KOPT-K1 (cell line): ENCODE data around the gene PKNOX2.

Experiments used
- H3K27ac ChIP-seq: fragments of 200-600 bp; sonication (generic); 2 replicates; pipeline ENCODE4 v1.5.1; 2016; ENCODE audit warnings: antibody characterized with exemption, mild to moderate bottlenecking, low read depth, low read length; ENCODE audit not compliant: poor library complexity, severe bottlenecking
- H3K36me3 ChIP-seq: fragments of 200-600 bp; sonication (generic); 2 replicates; pipeline ENCODE4 v1.5.1; 2017; ENCODE audit warnings: antibody characterized with exemption, mild to moderate bottlenecking, low read length, moderate library complexity; ENCODE audit not compliant: insufficient read depth
- H3K9me3 ChIP-seq: fragments of 200-600 bp; sonication (generic); 2 replicates; pipeline ENCODE4 v1.5.1; 2017; ENCODE audit warnings: antibody characterized with exemption, low read length, mild to moderate bottlenecking; ENCODE audit not compliant: insufficient read depth, poor library complexity, severe bottlenecking

The PKNOX2 gene

DNA sequence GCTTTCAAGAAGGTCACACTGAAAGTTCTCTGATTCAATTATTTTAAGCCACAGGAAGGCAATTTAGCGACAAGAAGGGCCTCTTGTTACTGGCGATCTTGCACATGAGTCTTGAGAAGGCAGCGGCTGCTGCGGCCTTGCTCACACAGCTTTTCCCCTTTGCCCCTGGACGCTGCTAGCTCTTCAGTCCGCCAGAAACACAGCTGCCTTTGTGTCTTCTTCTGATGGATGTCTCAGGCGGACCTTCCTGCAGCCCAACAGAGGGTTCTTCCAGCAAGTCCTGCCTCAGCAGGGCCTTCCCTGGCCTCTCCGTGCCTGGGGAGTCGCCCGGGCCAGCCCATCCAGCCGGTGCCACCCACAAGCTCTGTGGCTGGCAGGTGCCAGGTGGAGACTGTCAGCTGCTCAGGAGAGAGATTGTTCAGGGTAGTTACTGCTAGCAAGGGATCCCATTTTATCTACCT lies 59.4 kb downstream of the PKNOX2 start:
- H3K9me3 ChIP-seq, result no peaks in the 10 kb centered on the region
- no peaks in the 10 kb centered on the region for H3K36me3 ChIP-seq
- H3K27ac ChIP-seq, result no peak overlapping the region

DNA sequence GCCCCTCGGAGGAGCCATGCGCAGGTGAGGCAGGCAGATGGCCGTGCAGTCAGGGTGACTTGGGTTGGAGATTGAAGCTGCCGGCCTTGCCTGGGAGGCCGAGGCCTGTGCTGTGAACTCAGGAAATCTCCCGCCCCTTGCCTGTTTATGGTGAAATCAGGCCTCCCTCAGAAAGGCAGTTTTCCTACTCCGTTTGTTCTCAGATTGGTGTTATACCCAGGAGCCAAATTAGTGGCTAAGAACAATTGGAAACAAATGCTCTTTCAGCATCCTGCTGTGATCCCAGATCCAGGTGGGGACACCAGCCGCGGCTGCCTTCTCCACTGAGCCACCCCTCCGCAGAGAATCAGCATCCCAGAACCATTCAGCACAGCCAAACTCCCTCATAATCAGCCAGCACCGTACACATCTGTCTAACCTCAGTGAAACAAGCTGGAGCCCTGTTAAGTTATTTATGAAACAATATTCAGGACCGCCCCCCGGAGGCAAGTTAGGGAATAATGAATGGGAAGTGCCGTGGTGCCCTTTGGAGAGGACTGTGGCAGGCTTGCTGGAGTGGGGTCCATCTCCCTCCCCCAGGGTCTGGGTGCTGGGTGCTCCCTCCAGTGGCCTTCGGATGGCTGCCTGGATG lies 60.0 kb downstream of the PKNOX2 start:
- no peaks in the 10 kb centered on the region for H3K36me3 ChIP-seq
- no peak overlapping the region for H3K27ac ChIP-seq
- H3K9me3 ChIP-seq, result no peaks in the 10 kb centered on the region

DNA sequence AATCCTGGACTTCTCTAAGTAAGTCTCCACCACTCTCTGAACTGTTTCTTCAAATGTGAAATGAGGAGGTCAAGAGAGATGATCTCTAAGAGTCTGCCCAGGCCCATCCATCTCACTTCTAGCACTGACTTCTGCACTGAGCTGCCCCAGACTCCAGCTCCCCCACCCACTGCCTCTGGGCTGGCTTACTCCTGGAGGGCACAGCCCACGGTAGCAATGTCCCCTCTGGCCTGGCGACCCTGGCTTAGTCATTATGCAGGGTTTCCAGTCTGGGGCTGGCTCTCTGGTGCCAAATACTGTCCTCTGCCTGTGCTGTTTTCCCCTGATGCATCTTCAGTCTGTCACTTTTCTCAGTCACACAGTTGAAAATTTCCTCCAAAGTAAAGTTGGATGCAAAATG lies 60.9 kb downstream of the PKNOX2 start:
- Histone ChIP-seq H3K27ac (no peak overlapping the region), H3K36me3 (no peaks in the 10 kb centered on the region), H3K9me3 (no peaks in the 10 kb centered on the region)

DNA sequence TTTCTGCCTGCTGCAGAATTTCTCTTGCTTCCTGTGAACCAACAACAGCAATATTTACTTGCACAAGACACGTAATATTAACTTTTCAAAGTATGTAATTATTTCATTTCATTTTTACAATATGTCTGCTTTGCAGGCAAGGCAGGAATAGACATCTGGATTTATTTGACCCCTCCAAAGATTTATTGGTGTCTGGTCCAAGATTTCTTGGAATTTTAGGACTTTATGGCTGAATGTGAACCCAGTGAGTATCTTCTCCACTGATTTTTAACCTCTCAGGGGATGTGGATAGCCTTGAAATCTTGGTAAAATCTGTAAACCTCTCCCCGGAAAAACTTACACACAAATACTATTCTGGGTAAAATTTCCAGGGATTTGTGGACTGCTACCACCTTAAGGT lies 61.5 kb downstream of the PKNOX2 start:
- H3K9me3 ChIP-seq, result no peaks in the 10 kb centered on the region
- no peaks in the 10 kb centered on the region for H3K36me3 ChIP-seq

DNA sequence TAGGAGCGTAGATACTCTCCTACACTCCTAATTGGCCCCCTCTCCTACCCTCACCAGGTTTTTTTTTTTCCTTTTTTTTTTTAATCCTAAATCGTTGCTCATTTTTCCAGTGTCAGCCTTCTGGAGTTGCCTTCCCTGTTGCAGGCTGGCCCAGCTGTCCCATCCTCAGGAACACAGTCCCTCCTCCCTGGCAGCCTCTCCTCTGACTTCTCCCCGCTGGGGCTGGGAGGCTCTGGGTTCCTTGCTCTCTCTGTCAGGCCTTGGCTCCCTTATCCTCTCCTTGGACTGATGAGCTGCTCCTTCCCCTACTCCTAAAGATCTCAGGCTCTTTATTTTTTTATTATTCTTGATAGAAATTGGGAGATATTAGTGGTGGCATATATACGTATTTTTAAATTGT lies 62.2 kb downstream of the PKNOX2 start:
- Histone ChIP-seq H3K27ac (no peak overlapping the region), H3K36me3 (no peaks in the 10 kb centered on the region), H3K9me3 (no peaks in the 10 kb centered on the region)

More for the DNA sequence above, 61.5 kb downstream of the PKNOX2 start:
- H3K27ac ChIP-seq, result no peak overlapping the region

DNA sequence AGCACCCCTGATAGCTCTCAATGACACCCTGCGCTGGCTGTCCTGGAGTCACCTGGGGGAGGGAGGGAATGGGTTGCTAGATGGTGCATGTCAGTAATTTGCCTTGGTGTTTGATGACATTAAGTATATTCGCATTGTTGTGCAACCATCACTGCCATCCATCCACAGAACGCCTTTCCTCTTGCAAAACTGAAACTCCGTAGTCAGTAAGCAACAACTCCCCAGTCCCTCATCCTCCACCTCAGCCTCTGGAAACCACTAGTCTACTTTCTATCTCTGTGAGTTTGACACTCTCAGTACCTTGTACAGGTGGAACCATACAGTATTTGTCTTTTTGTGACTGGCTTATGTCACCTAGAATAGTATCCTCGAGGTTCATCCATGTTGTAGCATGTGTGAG lies 62.6 kb downstream of the PKNOX2 start:
- no peaks in the 10 kb centered on the region for H3K9me3 ChIP-seq
- H3K36me3 ChIP-seq, result no peaks in the 10 kb centered on the region
- no peak overlapping the region for H3K27ac ChIP-seq

DNA sequence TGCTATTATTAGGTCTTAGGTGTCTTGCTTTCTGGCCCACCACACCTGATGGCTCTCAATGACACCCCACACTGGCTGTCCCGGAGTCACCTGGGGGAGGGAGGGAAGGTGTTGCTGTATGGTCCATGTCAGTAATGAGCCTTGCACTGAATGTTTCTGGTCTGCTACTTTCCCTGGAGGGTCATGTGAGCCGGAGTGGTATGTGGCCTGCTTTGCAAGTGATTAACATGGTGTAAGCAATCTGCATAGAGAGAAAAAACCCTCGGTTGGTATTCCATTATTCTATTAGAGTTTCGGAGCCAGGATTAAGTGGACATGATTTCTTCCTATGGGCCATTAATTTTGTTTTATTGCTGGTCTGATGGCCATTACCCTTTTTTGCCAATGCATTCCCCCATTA lies 63.9 kb downstream of the PKNOX2 start:
- Histone ChIP-seq H3K9me3 (no peaks in the 10 kb centered on the region), H3K36me3 (no peaks in the 10 kb centered on the region), H3K27ac (no peak overlapping the region)

DNA sequence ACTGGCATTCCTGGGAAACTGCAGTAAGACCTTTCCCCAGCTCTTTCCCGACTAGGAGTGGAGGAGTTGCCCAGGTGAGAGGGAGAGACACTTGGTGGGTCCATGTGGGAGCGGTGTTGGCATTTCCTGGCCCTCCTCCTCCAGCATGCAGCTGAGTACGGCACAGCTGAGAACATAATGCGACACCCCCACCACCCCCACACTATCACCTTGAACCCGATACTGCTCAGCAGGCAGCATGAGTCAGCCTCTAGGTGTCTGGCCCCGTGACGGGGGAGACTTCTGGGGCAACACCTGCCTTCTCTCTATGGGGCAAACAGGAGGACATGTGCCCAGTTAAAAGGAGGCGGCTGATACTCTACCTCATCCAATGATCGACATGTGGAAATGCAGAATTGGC lies 64.4 kb downstream of the PKNOX2 start:
- Histone ChIP-seq H3K9me3 (no peaks in the 10 kb centered on the region), H3K36me3 (no peaks in the 10 kb centered on the region), H3K27ac (no peak overlapping the region)

DNA sequence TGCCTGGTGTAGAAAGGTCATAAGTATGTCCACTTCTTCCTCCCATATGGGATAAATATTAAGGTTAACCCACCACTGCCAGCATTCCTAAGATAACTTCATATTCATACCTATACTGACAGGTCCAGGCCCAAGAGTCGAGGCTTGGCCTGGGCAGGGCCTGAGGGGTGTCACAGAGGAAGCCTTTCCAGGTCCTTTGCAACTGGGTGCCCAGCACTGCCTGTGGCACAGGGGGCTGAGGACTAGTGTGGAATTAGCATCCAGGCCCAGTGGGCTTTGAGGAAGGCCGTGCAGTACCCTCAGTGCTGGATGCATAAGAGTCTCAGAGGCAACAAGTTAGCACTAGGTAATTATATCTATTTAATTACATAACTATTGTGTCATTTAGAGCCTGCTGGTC lies 65.4 kb downstream of the PKNOX2 start:
- Histone ChIP-seq H3K36me3 (no peaks in the 10 kb centered on the region), H3K27ac (no peak overlapping the region), H3K9me3 (no peaks in the 10 kb centered on the region)

DNA sequence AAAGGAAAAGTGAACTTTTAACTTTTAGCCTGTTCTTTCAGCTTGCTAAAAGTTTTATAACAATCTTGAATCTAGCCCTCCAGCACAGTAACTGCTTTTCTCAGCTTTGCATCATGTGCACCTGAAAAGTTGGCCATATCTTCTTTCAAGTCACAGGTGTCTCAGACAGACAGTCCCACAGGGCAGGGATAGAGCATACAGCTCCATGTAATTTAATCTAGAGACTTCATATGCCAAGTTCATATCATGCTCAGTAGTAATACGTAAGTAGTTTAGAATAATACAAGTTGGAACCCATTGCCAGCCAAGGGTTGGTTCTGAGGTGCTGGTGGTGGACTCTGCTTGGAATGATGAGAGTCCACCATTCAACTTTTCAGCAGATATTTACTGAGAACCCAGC lies 68.6 kb downstream of the PKNOX2 start:
- H3K36me3 ChIP-seq, result no peaks in the 10 kb centered on the region
- no peaks in the 10 kb centered on the region for H3K9me3 ChIP-seq
- no peak overlapping the region for H3K27ac ChIP-seq

DNA sequence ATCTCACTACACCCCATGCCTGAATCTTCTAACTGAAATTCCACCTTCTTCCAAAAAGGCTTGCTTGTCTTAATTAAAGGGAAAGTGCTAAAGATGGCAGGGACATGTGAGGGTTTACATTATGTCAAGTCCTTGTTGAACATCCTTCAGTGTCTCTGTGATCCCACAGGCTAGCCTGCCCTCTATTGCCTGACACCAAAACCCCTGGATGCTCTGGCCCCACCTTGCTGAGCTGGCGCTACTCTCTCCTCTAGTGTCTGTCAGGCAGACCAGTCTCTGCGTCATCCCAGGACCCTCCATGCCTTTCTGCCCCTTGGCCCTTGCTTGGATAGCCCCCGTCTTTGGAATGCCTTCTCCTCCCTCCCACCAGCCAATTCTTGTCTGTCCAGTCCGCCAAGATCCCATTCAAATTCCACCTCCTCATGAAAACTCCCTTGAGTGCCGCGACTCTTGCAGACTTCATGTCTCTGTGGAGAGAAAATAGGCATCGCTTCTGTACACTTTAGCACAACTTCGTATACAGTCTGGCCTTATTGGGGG lies 69.3 kb downstream of the PKNOX2 start:
- H3K9me3 ChIP-seq, result no peaks in the 10 kb centered on the region
- no peak overlapping the region for H3K27ac ChIP-seq
- no peaks in the 10 kb centered on the region for H3K36me3 ChIP-seq

DNA sequence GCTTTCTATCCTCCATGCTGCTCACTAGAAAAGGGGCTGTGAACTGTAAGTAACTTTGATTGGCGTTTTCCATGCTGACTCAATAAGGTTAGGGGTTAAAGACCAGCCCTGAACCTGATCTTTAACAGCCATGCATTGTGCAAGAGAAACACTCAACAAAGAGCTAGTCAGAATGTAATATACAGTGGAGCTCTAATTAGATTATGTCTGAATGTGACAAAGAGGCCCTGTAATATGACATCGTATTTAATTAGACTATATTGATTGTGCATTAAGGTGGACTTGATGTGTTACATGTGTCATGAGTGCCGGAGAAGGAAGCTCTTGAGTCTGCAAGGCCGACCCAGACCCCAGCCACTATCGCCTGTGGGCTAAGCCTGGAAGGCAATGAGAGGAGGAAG lies 70.5 kb downstream of the PKNOX2 start:
- no peaks in the 10 kb centered on the region for H3K36me3 ChIP-seq
- H3K27ac ChIP-seq, result no peak overlapping the region
- H3K9me3 ChIP-seq, result no peaks in the 10 kb centered on the region

DNA sequence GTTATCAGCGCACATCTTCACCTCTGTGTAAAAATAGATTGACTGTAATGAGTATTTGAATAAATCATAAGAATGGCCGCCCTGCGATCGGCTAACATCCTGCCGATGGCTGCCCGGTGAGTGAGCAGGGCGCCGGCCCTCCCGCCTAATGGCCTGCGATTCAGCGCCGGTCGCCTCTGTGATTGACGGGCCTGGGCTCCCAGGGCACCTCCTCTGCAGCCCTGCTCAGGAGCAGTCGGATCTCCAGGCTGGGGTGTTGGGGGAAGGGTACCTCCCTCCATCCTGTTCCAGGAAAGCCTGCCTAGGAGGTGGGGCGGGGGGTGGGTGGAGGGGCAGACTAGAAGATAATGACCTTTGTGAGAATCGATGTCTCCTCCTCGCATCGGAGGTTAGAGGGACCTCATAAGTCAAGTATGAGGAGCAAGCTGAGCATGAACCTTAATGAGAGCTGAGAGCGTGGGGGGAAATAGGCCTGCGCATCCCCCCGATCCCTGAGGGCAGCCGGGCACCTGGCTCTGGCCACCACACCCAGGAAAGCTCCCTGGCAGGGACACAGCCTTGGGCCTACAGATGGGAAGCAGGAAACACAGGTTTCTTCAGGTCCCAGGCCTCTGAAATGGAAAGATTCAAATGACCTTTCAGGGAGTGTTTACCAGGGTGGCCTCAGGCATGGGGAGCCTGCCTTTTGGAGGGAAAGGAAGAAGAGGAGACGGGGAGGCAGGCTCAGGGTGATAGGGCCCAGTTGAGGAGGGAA lies 71.7 kb downstream of the PKNOX2 start:
- Histone ChIP-seq H3K27ac (no peak overlapping the region), H3K36me3 (no peaks in the 10 kb centered on the region), H3K9me3 (no peaks in the 10 kb centered on the region)

DNA sequence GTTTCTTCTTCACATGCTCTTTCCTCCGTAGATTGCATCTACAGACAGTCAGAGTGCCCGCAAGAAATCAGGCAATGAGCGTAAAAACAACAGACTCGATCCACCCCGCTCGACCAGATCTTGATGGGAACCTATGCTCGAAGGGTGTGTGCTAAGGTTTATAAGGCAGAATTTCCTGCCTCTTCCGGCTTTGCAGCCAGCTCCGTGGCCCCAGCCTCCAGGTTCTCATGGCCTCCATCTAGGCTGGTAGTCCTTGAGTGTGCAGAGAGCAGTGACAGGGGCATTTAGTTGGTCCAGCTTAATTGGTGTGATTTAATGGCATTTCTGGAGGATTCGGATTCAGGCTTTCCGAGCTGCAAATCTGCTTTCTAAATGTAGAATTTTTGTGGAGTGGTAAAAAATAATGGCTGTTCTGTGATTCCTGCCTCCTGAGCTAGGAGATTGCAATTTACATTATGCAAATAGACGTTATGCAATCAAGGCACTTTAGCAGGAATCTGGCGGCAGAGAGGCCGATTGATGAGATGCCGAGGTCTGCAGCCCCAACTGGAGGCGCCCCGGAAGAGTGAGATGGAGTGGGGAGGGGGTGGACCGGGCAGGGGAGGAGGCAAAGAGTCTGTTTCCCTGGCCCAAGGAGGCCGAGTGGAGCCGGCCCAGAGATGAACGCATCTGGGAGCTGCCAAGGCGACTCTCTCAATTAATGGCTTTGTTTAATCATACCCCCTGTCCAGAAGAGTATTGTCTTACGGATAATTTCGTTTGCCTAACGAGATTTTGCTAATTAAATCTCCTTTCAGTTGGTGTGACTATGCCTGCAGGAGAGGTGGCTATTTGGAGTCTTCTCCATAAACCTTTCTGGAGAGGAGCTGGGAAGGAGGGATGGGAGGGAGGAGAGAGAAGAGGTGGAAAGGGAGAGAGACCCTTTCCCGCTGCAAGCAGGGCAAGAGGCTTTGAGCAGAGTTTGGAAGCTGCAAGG lies 75.3 kb downstream of the PKNOX2 start:
- no peaks in the 10 kb centered on the region for H3K9me3 ChIP-seq
- H3K27ac ChIP-seq, result no peak overlapping the region
- no peaks in the 10 kb centered on the region for H3K36me3 ChIP-seq

DNA sequence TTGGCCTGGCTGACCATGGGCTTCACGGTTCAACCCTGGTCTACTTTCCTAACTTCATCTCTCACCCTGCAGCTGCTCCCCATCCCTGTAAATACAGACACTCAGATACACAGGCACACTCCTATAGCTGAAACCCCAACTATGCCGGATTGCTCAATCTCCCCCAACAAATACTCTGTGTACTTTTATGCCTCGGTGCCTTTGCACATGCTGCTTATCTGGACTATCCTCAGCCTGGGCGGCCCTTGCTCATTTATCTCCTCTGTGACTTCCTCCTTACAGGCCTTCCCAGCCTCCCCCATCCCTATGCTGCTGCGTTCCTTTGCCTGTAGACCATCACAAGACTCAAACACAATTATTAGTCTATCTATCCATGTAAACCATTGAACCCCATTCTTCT lies 76.6 kb downstream of the PKNOX2 start:
- no peaks in the 10 kb centered on the region for H3K36me3 ChIP-seq
- no peak overlapping the region for H3K27ac ChIP-seq
- H3K9me3 ChIP-seq, result no peaks in the 10 kb centered on the region
